AG09319 (cell line): ENCODE results near the gene TPRN.

Experiments used
- DNase-seq: peaks from one replicate; pipeline ENCODE4 v3.0.0-alpha.2; 2010; ENCODE audit warnings: low read depth; ENCODE audit errors: extremely low read depth
- CTCF ChIP-seq: IDR thresholded peaks from 2 replicates; pipeline ENCODE4 v1.5.1; 2011; ENCODE audit warnings: low read depth, mild to moderate bottlenecking, inconsistent platforms, low read length, moderate library complexity

TPRN gene

GRCh38 chr9:137171149-137171900 is 29.2 kb downstream of the TPRN start:
- no peak for TF ChIP-seq CTCF
- DNase-seq, result no peak

- TF ChIP-seq CTCF, result no peak
- no peak for DNase-seq
Observed at GRCh38 chr9:137170486-137171148, 29.9 kb downstream of the TPRN start.

- no peak for TF ChIP-seq CTCF
- no peak for DNase-seq
Observed at GRCh38 chr9:137169896-137170358, 30.6 kb downstream of the TPRN start, which contains the start of gene LRRC26. Gene LRRC26, minus strand, starts transcription at chr9:137170051. Its CDS starts 108 bp downstream, at chr9:137169943.

GRCh38 chr9:137168904-137169856 is 31.4 kb downstream of the TPRN start:
- DNase-seq, result no peak
- no peak for TF ChIP-seq CTCF

- no peak for DNase-seq
- TF ChIP-seq CTCF, result no peak
Observed at GRCh38 chr9:137168573-137168903, 32.0 kb downstream of the TPRN start.

- DNase-seq, result no peak
- no peak for TF ChIP-seq CTCF
Observed at GRCh38 chr9:137167747-137168572, 32.6 kb downstream of the TPRN start.
